Measurements from ENCODE around the gene GGCX. TPM values are rescaled to one million over a fixed set of nuclear protein-coding genes. Genes with fewer than 3 reads are reported as not detected.

GGCX gene
- total RNA-seq, 1 experiment from 2014 or later = 28.9 TPM

DNA sequence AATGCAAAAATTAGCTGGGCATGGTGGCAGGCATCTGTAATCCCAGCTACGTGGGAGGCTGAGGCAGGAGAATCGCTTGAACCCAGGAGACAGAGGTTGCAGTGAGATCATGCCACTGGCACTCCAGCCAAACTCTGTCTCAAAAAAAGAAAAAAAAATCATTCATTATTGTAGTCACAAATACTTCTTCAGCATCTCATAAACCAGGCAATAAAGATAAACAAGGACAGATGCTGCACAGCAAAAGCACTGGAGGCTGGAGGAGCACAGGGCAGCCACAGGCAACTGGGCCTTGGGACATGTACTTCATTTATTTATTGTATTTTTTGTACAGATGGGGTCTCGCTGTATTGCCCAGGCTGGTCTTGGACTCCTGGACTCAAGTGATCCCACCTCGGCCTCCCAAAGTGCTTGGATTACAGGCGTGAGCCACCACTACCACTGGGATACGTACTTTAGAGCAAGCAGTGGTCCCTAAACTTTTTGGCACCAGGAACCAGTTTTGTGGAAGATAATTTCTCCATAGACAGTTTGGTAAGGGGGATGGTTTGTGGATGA is 39.1 kb downstream of the GGCX start:
- no peak for DNase-seq
- Histone ChIP-seq H3K4me3 (no peak overlapping the region), H3K36me3 (no peaks in the 10 kb centered on the region), H3K9me3 (no peaks in the 10 kb centered on the region), H3K27me3 (no peaks in the 10 kb centered on the region)

DNA sequence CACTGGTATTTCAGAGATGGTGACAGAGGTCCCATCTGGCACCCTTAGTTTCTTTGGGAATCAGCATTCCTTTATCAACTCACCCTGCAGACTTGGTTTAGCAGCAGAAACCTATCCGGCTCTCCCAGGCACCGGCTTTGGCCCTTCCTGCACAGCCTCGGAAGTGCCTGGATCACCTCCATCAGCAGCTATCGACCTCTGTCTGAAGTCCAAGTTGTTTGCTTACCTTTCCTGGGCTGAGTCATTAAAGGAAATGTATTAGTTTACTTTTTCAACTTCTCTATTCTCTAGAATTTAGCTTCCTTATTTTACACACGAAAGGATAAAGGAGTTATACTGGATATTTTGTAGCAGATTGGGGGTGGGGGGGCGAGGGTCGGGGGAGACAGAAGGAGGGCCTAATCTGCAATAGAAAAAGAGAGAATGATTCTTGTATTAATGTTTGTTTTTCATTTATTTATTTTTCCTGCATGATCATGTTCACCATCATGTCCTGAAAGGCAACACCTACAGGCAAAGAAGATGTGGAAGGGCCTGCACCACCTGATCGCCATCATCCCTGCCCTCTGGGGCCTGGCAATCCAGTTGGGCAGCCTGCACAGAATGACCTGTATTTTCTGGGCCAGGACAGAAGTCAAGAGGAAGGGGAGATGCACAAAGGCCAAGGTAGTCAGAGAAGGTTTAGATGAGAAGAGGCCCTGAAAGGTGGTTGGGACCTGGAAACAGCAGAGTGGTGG is 44.5 kb downstream of the GGCX start:
- Histone ChIP-seq H3K27me3 (no peaks in the 10 kb centered on the region), H3K9me3 (no peaks in the 10 kb centered on the region), H3K36me3 (no peaks in the 10 kb centered on the region), H3K4me3 (no peak overlapping the region)
- DNase-seq = no peak

DNA sequence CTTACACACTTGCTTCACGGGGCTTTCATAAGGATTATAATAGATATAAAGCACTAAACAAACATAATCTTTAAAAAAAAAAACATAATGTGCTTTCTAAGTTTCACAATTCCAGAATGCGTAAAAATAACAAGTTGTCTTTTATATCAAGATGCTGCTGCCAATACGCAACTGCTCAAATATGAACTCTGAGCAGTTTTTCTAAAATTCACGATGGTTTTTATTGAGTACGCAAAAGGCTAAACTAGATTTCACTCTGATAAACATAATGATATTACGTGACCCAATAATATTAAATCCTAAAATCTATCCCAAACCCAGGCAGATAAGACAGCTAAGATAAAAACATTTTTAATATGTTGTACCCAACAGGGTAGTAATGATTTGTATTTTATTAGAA is 47.0 kb downstream of the GGCX start:
- Histone ChIP-seq H3K27me3 (no peaks in the 10 kb centered on the region), H3K9me3 (no peaks in the 10 kb centered on the region), H3K4me3 (no peak overlapping the region), H3K36me3 (no peaks in the 10 kb centered on the region)
- no peak for DNase-seq

DNA sequence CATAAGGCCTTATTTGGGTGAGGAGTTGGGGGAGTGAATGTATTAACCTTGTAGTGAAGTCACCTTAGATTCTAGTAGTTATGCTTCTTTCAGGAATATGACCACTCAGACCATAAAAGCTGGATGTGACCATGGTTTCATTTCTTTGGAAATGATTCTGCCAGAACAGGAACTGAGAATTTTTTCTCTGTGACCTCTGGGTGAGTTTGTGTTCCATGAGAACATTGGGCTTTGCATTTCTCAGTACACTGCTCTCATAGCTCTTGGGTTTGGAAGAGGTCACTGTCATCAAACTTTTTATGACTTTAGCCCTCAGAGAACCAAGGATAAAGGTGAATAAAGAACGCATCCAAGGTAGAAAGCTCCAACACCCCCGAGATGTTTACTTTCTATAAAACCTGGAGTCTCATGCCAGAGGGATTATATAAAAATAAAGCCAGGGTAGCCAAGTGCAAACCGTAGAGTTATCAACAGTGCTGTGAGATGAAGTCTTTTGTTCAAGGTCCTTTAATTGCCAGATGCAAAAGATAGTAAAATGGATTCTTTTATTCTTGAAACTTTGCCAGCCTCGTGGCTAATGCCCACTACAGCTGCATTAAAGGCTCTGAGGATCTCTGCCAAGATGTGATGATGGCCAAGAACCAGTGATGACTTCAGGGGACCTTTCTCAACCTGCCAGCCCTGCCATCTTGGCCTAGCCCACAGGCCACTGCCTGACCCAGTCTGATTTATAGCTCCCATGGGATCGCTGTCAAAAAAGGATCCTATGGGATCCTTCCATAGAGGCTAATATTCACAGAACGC is 50.1 kb downstream of the GGCX start:
- peak; percentile 48 for DNase-seq
- H3K4me3 ChIP-seq = no peak overlapping the region
- no peaks in the 10 kb centered on the region for H3K9me3 ChIP-seq
- H3K27me3 ChIP-seq = no peaks in the 10 kb centered on the region
- no peaks in the 10 kb centered on the region for H3K36me3 ChIP-seq

DNA sequence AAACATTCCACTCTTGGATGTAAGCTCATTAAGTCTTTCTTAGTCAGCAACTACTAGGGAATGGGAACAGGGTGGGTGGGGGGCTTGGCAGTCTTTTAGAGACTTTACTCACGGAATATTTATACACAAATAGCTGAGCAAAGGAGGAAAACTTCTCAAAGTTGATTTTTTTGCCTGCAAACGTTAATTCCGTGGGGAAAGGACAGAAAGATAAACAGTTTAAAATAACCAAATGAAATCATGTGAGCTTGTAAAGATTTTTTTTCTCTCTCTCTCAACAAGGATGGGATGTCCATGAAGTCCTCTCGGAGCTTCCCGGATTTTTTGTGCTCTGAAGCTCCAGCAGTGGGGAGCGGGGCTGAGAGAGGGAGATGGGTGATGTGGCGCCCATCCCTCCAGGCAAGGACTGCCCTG is 54.5 kb downstream of the GGCX start:
- H3K27me3 ChIP-seq = no peaks in the 10 kb centered on the region
- no peaks in the 10 kb centered on the region for H3K36me3 ChIP-seq
- H3K9me3 ChIP-seq = no peaks in the 10 kb centered on the region
- peak; percentile 77 for DNase-seq
- H3K4me3 ChIP-seq = no peak overlapping the region

DNA sequence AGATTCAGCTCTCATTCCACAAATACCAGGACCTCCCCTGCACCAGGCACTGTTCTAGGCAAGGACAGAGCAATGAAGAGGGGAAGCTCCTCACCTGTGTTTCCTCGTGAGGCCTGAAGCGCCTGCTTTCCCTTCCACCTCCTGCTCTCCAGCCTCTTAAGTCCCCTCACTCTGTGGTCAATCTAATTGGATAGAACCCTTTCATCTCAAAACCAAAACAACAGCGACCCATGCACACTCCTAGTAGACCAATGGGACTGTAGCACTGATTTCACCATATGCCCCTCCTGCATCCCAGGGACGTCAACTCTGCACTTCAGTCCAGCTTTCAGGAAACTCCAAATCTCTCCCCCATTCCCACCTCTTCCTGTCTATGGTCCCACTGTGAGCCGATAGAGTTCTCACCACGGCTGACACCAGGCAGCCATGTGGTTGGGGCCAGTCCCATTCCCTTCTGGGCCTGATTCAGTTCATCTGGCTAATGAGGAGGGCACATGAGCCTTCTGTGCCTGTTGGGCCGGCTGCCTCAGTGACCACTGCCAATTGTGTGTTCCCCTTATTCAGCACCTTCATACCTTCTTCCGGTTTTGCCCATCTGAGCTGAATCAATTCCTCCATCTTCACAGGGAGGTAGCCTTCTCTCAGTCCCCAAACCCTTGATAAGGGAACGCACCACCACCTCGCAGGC is 55.6 kb downstream of the GGCX start:
- Histone ChIP-seq H3K27me3 (no peaks in the 10 kb centered on the region), H3K9me3 (no peaks in the 10 kb centered on the region), H3K36me3 (no peaks in the 10 kb centered on the region), H3K4me3 (no peak overlapping the region)
- DNase-seq = no peak

DNA sequence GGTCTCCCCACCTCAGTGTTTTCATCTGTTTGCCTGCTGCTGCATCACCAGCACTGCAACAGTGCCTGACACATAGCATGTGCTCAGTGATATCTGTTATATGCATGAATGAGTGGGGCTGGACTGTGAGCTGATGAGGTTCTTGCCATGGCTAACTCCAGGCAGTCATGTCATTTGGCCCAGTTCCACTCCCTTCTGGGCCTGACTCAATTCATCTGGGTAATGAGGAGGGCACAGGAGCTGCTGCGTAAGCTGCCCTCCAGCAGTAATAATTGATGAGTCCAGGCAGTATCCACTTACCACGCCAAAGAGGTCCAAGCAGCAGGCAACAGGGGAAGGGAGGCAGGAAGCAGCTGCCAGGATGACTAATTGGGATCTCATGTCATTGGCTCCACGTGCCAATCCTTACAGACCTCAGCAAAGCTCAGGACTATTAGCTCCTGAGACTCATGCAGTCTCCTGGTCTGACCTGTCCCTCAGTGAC is 56.5 kb downstream of the GGCX start:
- Histone ChIP-seq H3K9me3 (no peaks in the 10 kb centered on the region), H3K4me3 (no peak overlapping the region), H3K27me3 (no peaks in the 10 kb centered on the region), H3K36me3 (no peaks in the 10 kb centered on the region)
- DNase-seq = peak; percentile 99

DNA sequence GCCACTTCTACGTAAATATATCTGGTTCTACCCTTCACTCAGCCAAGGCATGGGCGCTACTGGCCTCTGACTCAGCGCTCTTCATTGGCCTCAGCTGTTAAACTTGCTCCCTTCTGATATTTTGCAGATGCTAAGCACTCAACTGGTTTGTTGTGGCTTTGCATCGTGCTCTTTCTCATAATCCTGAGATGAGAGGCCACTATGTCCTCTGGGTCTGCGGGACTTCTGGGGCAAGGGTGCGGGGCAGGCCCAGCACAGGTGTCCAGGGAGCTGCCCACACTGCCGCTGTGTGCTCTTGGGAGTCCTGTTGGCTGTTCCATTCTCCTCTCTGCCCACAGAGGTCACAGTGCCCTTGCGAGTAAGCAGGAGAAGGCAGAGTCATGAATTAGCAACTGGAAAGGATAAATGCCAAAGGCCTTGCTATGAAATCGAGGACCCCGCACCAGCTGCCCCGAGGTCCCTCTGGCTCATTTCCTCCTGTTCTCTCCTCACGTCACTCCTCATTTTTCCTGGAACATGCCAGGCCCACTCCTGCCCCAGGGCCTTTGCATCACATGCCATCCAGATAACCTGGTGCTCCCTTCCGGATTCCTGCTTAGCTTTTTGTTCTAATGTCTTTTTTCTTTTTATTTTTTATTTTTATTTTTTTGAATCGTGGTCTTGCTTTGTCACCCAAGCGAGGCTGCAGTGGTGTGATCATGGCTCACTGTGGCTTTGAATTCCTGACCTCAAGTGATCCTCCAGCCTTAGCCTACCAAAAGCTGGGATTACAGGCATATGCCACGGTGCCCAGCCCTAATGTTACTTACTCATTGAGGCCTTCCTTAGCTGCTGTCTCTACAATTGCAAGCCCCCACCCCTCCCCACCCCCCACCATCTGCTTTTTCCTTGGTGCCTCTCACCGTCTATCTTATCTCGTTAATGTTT is 57.2 kb downstream of the GGCX start:
- DNase-seq = peak; percentile 63
- H3K36me3 ChIP-seq = no peaks in the 10 kb centered on the region
- no peaks in the 10 kb centered on the region for H3K27me3 ChIP-seq
- H3K4me3 ChIP-seq = no peak overlapping the region
- H3K9me3 ChIP-seq = no peaks in the 10 kb centered on the region

DNA sequence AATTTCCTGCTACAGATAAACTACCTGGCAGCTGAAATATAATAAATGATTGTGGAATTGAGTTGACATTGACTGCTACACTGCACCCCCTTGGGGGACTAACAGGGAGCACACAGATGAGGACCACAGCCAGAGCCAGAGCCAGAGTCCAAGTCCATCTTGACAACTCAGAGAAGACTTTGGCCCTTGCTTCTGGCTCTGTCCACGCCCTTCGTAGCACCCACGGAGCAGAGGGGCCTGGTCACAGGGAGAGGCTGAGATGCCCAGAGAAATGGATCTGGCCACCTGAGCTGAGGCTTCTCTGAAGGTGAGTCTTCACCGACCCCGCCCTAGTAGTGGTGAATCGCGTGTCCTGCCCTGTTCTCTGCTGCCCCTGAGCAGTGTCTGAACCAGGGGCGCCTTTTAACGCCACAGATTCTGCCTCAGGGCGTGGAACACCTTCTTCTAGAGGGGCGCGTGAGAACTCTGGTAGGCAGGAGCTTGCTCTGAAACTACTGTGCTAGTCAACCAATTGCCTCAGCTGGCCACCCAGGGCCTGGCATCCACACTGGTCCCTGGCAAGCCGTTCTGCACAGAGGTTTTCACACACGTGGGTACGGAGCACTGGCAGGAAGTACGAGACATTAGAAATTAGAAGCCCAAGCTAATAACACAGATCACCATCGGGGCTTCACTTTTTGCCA is 58.0 kb downstream of the GGCX start:
- Histone ChIP-seq H3K27me3 (no peaks in the 10 kb centered on the region), H3K4me3 (no peak overlapping the region), H3K9me3 (no peaks in the 10 kb centered on the region), H3K36me3 (no peaks in the 10 kb centered on the region)
- peak; percentile 97 for DNase-seq

DNA sequence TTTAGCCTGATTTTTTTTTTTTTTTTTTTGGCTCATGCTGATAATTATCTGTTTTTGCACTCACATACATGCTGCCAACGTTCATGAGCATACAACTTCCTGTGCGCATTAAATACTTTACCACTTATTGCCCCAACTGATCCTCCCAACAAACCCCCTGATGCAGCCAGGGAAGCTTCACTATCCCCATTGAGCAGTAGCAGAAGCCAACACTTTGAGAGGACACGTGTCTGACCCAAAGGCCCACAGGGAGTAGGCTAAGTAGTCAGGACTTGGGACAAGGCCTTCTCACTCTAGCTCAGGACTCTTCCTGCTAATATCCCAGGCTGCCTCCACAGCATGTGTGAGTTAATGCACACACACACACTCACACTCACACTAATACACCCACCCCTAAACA is 58.6 kb downstream of the GGCX start:
- DNase-seq = no peak
- no peaks in the 10 kb centered on the region for H3K27me3 ChIP-seq
- H3K9me3 ChIP-seq = peaks cover 2% of the 10 kb centered on the region; the same call in 1 of the 2 replicates
- H3K36me3 ChIP-seq = peaks cover under 1% of the 10 kb centered on the region; the same call in 1 of the 2 replicates
- no peak overlapping the region for H3K4me3 ChIP-seq

DNA sequence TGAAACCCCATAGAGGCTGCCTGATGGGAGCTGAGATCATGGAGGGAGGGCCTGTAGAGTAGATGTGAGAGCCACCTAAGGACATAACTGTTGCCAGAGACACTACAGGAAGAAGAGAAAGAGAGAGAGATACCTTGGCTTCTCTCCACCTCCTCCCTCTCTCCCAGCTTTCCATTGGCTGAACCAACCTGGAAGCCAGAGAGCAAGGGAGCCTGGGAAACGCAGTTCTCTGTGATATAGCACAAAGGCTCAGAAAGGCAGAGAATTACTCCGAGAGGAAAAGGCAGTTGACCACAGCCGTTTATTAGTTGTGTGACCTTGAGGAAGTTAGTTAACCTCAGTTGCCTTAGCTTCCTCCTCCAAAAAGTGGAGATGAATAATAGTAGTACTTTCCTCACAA is 60.0 kb downstream of the GGCX start:
- no peak overlapping the region for H3K4me3 ChIP-seq
- DNase-seq = no peak
- no peaks in the 10 kb centered on the region for H3K27me3 ChIP-seq
- H3K36me3 ChIP-seq = peaks cover 2% of the 10 kb centered on the region; the same call in 1 of the 2 replicates
- peaks cover 4% of the 10 kb centered on the region; the same call in 1 of the 2 replicates for H3K9me3 ChIP-seq

DNA sequence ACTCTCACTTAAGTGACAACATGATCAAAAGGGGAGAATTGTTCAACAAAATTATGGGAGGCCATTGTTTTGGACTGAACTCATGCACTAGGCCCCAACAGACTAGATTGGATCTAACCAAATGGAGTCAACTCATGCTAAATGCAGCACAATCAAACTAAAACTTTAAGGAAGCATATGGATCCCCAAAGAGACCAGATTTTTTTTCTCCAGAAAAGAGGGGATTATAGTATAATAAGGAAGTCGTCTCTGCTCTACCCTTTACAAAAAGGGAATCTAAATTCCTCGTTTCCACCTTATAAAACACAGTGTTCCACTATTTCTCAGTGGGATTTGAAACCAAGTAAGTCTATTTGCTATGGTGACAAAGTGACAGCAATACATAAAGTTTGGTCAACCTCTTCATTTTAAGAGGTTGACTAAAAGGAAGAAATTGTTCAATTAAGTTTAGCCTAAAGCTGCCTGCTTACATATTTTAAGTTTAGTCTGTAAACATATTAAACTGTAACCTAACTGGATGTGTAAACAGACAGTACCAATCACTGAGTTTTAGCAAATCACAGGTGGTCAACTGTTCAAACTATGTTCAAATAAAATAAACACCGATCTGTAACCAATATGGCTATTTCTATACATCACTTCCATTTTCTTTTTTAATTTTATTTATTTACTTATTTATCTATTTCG is 63.2 kb downstream of the GGCX start:
- peaks cover 4% of the 10 kb centered on the region; the same call in 1 of the 2 replicates for H3K9me3 ChIP-seq
- no peak overlapping the region for H3K4me3 ChIP-seq
- no peaks in the 10 kb centered on the region for H3K27me3 ChIP-seq
- peaks cover 2% of the 10 kb centered on the region; the same call in 1 of the 2 replicates for H3K36me3 ChIP-seq
- no peak for DNase-seq

DNA sequence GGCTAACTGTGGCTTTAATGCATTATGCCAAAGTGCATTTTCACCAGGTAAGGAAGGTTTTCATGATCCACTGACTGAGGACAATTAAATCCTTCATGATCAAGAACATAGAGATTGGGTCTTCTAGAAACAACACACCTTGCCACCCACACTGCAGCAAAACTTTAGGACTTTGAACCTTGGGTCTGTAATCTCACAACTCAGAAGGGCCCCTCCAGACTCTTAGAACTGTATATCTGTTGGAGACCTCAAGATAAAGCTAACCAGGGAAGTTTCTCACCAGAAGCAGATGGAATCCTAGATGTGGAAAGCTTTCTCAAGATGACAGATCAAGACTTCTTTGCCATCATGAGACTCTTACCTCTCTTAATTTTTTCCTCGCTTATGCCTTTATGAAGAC is 64.9 kb downstream of the GGCX start:
- DNase-seq = no peak
- no peak overlapping the region for H3K4me3 ChIP-seq

More for the DNA sequence above, 64.9 kb downstream of the GGCX start:
- Histone ChIP-seq H3K9me3 (peaks cover 4% of the 10 kb centered on the region; the same call in 1 of the 2 replicates), H3K27me3 (no peaks in the 10 kb centered on the region), H3K36me3 (peaks cover 2% of the 10 kb centered on the region; the same call in 1 of the 2 replicates)
